Measurements from ENCODE around the gene PPT1. TPM values are rescaled to one million over a fixed set of nuclear protein-coding genes. Genes with fewer than 3 reads are reported as not detected.

PPT1 gene
- total and polyA plus RNA-seq, 2 experiments from 2014 or later, result 67.4 to 202 TPM

GRCh38 chr1:40096646-40096976, 441 bp downstream of the PPT1 start:
- peak overlapping the region; percentile 99 for H2AFZ ChIP-seq
- peak overlapping the region; percentile 95 for H3K27ac Mint-ChIP-seq
- H3K4me3 Mint-ChIP-seq, result peak overlapping the region; percentile 95
- H3K36me3 ChIP-seq (ENCODE audit: insufficient read depth), result 0 out of 2 replicates have a peak, but pooled peaks cover 6% of the 10 kb centered on the region
- no peaks in the 10 kb centered on the region for H3K27me3 Mint-ChIP-seq (ENCODE audit: insufficient read depth, low read depth, poor library complexity)
- peak overlapping the region; percentile 95 for H3K4me3 ChIP-seq
- H3K4me2 ChIP-seq, result peak overlapping the region; percentile 87
- no peak overlapping the region for H3K27ac ChIP-seq (ENCODE audit: low read depth)
- no peaks in the 10 kb centered on the region; the same call in 2 of the 3 replicates for H3K9me3 Mint-ChIP-seq
- peaks cover 15% of the 10 kb centered on the region; the same call in 1 of the 2 replicates for H4K20me1 ChIP-seq (replicated peaks; ENCODE audit: insufficient read depth)
- DNase-seq (ENCODE audit: low spot score) (no peak), ATAC-seq (peak; percentile 42)
- H3K36me3 Mint-ChIP-seq (ENCODE audit: low read depth), result peaks cover 5% of the 10 kb centered on the region; the same call in 1 of the 3 replicates
- H3K79me2 ChIP-seq (replicated peaks; ENCODE audit: insufficient read depth), result peaks cover 48% of the 10 kb centered on the region
- H3F3A ChIP-seq (replicated peaks; ENCODE audit: low read depth), result no peaks in the 10 kb centered on the region
- H3K27me3 ChIP-seq (ENCODE audit: insufficient read depth), result no peaks in the 10 kb centered on the region
- H3K4me1 ChIP-seq (ENCODE audit: insufficient read depth), result peaks cover 7% of the 10 kb centered on the region; the same call in 1 of the 2 replicates
- TF ChIP-seq ZNF331 (CRISPR knock-in tag; IDR thresholded peaks at IDR 0.05; ENCODE audit: low read depth), result no peak
- TF ChIP-seq, protein P1, sequence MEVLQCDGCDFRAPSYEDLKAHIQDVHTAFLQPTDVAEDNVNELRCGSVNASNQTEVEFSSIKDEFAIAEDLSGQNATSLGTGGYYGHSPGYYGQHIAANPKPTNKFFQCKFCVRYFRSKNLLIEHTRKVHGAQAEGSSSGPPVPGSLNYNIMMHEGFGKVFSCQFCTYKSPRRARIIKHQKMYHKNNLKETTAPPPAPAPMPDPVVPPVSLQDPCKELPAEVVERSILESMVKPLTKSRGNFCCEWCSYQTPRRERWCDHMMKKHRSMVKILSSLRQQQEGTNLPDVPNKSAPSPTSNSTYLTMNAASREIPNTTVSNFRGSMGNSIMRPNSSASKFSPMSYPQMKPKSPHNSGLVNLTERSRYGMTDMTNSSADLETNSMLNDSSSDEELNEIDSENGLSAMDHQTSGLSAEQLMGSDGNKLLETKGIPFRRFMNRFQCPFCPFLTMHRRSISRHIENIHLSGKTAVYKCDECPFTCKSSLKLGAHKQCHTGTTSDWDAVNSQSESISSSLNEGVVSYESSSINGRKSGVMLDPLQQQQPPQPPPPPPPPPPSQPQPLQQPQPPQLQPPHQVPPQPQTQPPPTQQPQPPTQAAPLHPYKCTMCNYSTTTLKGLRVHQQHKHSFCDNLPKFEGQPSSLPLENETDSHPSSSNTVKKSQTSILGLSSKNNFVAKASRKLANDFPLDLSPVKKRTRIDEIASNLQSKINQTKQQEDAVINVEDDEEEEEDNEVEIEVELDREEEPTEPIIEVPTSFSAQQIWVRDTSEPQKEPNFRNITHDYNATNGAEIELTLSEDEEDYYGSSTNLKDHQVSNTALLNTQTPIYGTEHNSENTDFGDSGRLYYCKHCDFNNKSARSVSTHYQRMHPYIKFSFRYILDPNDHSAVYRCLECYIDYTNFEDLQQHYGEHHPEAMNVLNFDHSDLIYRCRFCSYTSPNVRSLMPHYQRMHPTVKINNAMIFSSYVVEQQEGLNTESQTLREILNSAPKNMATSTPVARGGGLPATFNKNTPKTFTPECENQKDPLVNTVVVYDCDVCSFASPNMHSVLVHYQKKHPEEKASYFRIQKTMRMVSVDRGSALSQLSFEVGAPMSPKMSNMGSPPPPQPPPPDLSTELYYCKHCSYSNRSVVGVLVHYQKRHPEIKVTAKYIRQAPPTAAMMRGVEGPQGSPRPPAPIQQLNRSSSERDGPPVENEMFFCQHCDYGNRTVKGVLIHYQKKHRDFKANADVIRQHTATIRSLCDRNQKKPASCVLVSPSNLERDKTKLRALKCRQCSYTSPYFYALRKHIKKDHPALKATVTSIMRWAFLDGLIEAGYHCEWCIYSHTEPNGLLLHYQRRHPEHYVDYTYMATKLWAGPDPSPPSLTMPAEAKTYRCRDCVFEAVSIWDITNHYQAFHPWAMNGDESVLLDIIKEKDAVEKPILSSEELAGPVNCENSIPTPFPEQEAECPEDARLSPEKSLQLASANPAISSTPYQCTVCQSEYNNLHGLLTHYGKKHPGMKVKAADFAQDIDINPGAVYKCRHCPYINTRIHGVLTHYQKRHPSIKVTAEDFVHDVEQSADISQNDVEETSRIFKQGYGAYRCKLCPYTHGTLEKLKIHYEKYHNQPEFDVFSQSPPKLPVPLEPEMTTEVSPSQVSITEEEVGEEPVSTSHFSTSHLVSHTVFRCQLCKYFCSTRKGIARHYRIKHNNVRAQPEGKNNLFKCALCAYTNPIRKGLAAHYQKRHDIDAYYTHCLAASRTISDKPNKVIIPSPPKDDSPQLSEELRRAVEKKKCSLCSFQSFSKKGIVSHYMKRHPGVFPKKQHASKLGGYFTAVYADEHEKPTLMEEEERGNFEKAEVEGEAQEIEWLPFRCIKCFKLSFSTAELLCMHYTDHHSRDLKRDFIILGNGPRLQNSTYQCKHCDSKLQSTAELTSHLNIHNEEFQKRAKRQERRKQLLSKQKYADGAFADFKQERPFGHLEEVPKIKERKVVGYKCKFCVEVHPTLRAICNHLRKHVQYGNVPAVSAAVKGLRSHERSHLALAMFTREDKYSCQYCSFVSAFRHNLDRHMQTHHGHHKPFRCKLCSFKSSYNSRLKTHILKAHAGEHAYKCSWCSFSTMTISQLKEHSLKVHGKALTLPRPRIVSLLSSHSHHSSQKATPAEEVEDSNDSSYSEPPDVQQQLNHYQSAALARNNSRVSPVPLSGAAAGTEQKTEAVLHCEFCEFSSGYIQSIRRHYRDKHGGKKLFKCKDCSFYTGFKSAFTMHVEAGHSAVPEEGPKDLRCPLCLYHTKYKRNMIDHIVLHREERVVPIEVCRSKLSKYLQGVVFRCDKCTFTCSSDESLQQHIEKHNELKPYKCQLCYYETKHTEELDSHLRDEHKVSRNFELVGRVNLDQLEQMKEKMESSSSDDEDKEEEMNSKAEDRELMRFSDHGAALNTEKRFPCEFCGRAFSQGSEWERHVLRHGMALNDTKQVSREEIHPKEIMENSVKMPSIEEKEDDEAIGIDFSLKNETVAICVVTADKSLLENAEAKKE (CRISPR knock-in tag; IDR thresholded peaks at IDR 0.05), result no peak
- TF ChIP-seq CREB1 (CRISPR knock-in tag; IDR thresholded peaks at IDR 0.05; ENCODE audit: low read depth), result no peak
- TF ChIP-seq POLR2AphosphoS5 (IDR thresholded peaks at IDR 0.05; ENCODE audit: low read depth), result no peak
- no peaks in the 10 kb centered on the region for H3K9me2 ChIP-seq (ENCODE audit: insufficient read depth)
- peaks cover 8% of the 10 kb centered on the region; the same call in 2 of the 3 replicates for H3K4me1 Mint-ChIP-seq

- peak overlapping the region; percentile 87 for H3K4me2 ChIP-seq
- no peak for DNase-seq (ENCODE audit: low spot score)
- no peak overlapping the region for H3K27ac ChIP-seq (ENCODE audit: low read depth)
- TF ChIP-seq JUNB (IDR thresholded peaks at IDR 0.05; ENCODE audit: unreplicated experiment), result no peak
- TF ChIP-seq ZNF114 (CRISPR knock-in tag; IDR thresholded peaks at IDR 0.05), result no peak
- no peak for TF ChIP-seq EZH2phosphoT487 (IDR thresholded peaks at IDR 0.05; ENCODE audit: unreplicated experiment)
- TF ChIP-seq CTCF (conservative IDR thresholded peaks at IDR 0.05; ENCODE audit: low read depth in 2 of 2), result no peak
- no peak for TF ChIP-seq CREB1 (CRISPR knock-in tag; IDR thresholded peaks at IDR 0.05; ENCODE audit: low read depth)
- TF ChIP-seq, protein P2, sequence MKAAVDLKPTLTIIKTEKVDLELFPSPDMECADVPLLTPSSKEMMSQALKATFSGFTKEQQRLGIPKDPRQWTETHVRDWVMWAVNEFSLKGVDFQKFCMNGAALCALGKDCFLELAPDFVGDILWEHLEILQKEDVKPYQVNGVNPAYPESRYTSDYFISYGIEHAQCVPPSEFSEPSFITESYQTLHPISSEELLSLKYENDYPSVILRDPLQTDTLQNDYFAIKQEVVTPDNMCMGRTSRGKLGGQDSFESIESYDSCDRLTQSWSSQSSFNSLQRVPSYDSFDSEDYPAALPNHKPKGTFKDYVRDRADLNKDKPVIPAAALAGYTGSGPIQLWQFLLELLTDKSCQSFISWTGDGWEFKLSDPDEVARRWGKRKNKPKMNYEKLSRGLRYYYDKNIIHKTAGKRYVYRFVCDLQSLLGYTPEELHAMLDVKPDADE (IDR thresholded peaks at IDR 0.05), result no peak
- TF ChIP-seq EZH2 (IDR thresholded peaks at IDR 0.05; ENCODE audit: low read depth, unreplicated experiment), result no peak
- Mint-ChIP-seq H3K4me1 (peaks cover 8% of the 10 kb centered on the region; the same call in 2 of the 3 replicates), H3K4me3 (peak overlapping the region; percentile 95), H3K27me3 (ENCODE audit: insufficient read depth, low read depth, poor library complexity) (no peaks in the 10 kb centered on the region), H3K9me3 (no peaks in the 10 kb centered on the region; the same call in 2 of the 3 replicates), H3K36me3 (ENCODE audit: low read depth) (peaks cover 11% of the 10 kb centered on the region; the same call in 2 of the 3 replicates), H3K27ac (no peak overlapping the region)
- no peaks in the 10 kb centered on the region for H3K9me2 ChIP-seq (ENCODE audit: insufficient read depth)
- peaks cover 15% of the 10 kb centered on the region for H4K20me1 ChIP-seq (replicated peaks; ENCODE audit: insufficient read depth)
- H3K79me2 ChIP-seq (replicated peaks; ENCODE audit: insufficient read depth), result peaks cover 49% of the 10 kb centered on the region
- ATAC-seq, result no peak
- H3K36me3 ChIP-seq (ENCODE audit: insufficient read depth), result peaks cover 9% of the 10 kb centered on the region; the same call in 1 of the 2 replicates
- peaks cover 7% of the 10 kb centered on the region; the same call in 1 of the 2 replicates for H3K4me1 ChIP-seq (ENCODE audit: insufficient read depth)
- H3F3A ChIP-seq (replicated peaks; ENCODE audit: low read depth), result no peaks in the 10 kb centered on the region
- H3K27me3 ChIP-seq (ENCODE audit: insufficient read depth), result no peaks in the 10 kb centered on the region
- peak overlapping the region; percentile 95 for H3K4me3 ChIP-seq
- no peak overlapping the region for H2AFZ ChIP-seq
These were observed 1.2 kb downstream of the PPT1 start for GRCh38 chr1:40095806-40096205.
